Islet of Langerhans (tissue), 1 donor: ENCODE results near the gene ISYNA1.
"Not testable (repeated sequence)": the region's sequence is repeated elsewhere in the genome, so short reads cannot be mapped to it uniquely, and the experiment has no call there.

Source experiments
- FAIRE-seq: peaks from one replicate; lab custom pipeline; 2011; peaks lifted over from hg19 to GRCh38; lab: Jason Lieb, UNC

The ISYNA1 gene

GRCh38 chr19:18419195-18419698 is 18.7 kb downstream of the ISYNA1 start, which contains the start of gene SSBP4:
SSBP4 (plus strand) TSS chr19:18419398; CDS start chr19:18419649, 251 bp downstream.
- FAIRE-seq: no peak

DNA sequence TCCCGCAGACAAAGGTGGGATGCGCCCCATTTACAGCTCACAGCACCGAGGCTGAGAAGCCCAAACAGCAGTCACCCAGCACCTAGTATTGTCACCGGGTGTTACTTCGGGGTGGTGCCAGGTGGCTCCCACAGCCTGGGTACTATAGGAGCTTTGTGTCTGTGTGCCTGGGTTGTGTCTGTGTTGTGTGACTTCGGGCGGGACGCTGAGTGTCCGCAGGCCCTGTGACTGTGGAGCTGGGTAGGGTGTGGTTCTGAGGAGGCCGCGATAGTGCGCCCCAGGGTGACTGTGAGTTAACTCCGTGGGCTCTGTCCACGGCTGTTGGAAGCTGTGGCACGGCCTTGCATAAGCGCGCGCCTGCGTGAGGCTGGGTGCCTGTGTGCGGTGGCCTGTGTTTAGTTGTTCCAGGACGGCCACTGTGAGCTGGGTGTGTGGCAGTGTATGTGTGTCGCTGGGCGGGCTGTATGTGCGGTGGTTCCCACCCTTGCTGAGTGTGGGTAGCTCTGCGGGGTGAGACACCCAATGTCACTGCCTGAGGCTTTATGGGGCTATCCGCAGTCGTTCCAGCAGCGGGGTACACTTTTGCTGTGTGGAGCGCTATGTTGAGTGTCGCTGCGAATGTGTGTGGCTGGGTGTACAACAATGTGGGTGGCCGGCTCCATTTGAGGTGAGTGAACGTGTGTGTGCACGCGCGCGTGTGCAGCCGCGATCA is 19.3 kb downstream of the ISYNA1 start:
- no peak for FAIRE-seq

GRCh38 chr19:18418029-18418482 is 19.9 kb downstream of the ISYNA1 start:
- FAIRE-seq: no peak

DNA sequence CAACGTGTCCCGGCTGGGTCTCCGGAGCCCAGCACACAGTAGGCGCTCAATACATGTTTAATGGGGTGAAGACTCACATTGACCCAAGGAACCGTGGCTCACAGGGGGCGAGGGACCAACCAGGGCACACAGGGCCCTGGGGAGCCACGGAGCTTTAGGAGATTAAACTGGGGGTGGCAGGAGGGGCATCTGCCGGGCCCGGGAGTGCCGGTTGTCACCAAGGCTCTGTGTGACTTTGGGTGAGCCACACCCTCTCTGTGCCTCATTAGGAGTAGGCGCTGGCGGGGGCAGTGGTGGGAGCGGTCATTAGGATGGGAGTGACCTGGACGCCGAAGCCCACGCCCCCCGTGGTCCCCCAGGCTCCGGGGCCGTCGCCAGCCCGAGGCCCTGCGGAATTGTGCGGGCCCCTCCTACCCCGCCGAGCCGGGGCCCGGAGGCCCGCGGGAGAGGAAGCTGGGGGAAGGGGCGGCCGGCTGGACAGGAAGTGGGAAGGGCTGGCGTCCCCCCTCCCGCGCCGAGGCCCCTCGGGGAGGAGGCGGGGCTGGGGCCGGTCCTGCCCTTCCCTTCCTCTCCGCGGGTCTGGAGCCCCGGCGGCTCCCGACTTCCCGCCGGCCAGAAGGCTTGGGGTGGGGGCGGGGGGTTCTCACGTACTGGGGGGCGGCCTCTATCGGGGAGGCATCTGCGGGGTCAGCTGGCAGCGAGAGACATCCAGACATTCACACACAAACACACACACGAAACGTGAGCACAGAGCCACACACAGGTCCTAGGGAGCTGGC is 20.5 kb downstream of the ISYNA1 start:
- FAIRE-seq: no peak

DNA sequence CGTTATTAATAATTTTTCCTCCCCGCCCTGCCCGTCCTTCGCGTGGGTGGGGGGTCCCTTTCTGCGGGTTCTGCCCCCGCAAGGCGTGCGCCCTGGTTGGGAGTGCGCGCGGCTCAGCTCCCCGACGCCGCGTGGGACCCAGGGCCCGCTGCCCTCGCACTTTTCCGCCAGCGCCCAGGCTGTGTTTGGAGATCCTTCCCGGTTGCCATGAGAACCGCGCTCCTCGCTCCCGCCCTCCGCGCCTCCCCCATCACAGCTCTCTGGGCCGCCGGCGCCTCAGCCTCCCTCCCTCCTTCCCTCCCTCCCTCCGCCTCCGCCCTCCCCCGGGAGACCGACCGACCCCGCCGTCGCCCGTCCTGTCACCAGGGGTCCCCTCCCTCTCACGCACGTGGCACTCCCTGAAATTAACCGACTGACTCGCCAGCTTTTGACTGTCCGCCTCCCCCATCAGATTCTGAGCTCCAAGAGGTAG is 21.1 kb downstream of the ISYNA1 start:
- FAIRE-seq: no peak

DNA sequence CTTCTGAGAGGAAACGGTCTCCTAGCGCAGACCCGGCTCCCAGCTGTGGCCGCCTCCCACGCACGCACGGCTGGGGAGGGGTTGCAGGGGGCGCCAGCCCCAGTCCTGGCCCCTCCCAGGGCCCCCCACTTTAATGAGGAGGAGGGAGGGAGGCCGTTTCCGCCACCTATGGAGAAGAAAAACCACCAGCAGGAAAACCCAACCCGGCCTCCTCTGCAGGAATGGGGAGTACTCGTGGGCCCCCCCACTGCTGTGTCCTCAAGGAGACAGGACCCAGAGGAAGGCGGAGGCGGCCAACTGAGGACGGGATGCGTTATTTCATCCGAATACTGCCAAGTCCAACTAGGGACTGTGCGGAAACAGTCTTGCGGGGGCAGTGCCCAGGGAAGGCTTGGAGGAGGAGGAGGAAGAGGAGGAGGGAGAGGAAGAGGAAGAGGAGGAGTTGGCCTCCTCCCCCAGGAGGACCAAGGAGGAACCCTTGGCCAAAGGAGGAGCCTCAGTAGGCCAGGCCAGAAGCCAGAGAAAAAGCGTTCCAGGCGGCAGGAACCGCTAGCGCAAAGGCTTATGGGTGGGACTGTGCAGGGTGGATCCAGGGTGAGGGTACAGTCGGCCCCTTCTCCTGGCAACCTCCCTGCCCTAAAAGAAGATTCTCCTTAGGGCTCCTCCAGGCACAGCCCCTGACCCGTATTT is 22.6 kb downstream of the ISYNA1 start:
- no peak for FAIRE-seq

DNA sequence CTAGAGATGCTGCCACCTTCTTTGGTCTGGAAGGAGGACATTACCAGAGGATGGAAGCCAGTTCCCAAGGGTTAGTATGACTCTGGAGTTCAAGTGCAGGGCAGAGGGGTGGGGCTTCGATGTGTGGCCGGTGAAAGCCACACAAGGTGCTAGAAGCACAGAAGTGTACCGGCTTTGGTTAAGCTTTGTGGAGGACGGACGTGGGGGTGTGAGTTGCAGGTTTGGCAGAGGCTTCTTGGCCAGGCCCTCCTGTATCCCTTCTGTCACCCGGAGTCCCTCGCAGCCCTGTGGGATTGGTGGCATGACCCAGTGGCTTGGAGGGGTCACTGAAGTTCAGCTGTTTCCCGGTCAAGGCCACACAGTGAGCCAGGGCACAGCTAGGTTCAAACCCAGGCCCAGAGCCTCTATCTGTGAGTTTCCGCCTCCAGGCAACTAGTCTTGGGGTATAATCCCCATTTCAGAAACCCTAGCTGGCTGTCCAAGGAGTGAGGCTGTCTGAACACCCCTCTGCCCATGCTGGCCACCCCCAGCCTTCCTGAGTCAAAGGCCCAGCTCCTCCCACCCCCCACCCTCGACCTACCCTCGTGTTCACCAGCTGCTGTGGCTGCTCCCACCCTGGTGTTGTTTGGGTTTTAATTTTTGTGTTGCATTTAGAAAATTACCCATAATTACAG is 23.3 kb downstream of the ISYNA1 start:
- FAIRE-seq: no peak

GRCh38 chr19:18412610-18413239 is 25.2 kb downstream of the ISYNA1 start:
- no peak for FAIRE-seq

DNA sequence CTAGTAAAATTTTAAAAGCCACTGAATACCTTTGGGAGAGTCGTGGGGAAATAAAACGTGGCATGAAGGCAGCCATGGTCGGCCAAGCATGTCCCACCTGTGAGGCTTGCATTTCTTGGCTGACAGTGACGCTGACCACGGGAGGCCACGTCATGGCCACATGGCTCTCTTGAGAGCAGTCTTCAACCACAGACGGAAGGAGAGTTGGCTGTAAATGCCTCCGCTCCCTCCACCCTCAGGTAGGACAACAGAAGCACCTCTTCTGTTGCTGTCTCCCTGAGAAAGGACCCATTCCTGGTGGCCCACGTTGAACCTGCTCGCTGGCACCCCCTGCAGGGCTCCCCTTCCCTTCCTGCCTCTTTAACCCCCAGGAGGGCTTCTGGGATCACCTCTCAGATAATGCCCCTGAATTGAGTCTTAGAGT is 29.9 kb downstream of the ISYNA1 start:
- no peak for FAIRE-seq

DNA sequence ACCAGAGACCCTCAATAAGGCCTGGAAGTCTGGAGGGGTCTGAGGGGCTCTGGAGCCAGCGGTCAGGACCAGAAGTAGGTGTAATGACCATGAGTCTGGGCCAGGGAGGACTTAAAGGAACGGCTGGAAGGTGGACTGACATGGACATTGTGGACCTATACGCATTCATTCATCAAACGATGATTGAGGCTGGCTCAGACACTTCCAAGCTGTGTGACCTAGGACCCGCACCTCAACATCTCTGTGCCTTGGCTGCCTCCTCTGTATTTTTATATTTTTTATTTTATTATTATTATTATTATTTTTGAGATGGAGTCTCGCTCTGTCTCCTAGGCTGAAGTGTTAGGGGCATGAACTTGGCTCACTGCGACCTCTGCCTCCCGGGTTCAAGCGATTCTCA is 31.2 kb downstream of the ISYNA1 start:
- FAIRE-seq: no peak

- not testable (repeated sequence) for FAIRE-seq
Observed at GRCh38 chr19:18405754-18406153, 32.2 kb downstream of the ISYNA1 start.

- FAIRE-seq: not testable (repeated sequence)
Observed at GRCh38 chr19:18402455-18403248, 35.3 kb downstream of the ISYNA1 start.

GRCh38 chr19:18401580-18402112 is 36.3 kb downstream of the ISYNA1 start:
- FAIRE-seq: no peak

GRCh38 chr19:18399008-18399407 is 38.9 kb downstream of the ISYNA1 start:
- no peak for FAIRE-seq

GRCh38 chr19:18397242-18398202 is 40.4 kb downstream of the ISYNA1 start, which contains the start of gene LRRC25:
LRRC25 (minus strand) TSS chr19:18397622; CDS start chr19:18396963, 659 bp downstream.
- FAIRE-seq: no peak

GRCh38 chr19:18396471-18397241 is 41.3 kb downstream of the ISYNA1 start:
- no peak for FAIRE-seq

DNA sequence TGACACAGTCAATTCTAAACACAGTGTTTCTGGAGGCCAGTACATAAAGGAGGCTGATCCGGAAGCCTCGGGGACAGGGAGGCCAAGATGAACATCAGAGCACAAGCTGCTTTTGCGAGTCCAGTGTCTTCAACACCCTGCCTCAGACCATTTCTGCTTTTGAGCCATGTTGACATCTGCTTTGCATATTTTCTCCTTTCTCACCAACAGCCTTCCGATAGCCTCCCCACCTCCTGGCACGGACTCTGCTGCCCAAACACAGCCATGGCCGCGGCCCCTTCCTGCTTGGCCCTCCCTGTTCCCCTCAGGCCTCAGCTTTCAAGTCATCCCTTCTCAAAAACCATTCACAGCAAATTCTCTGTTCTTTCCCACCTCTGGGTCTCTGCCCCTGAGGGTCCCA is 44.1 kb downstream of the ISYNA1 start:
- no peak for FAIRE-seq

DNA sequence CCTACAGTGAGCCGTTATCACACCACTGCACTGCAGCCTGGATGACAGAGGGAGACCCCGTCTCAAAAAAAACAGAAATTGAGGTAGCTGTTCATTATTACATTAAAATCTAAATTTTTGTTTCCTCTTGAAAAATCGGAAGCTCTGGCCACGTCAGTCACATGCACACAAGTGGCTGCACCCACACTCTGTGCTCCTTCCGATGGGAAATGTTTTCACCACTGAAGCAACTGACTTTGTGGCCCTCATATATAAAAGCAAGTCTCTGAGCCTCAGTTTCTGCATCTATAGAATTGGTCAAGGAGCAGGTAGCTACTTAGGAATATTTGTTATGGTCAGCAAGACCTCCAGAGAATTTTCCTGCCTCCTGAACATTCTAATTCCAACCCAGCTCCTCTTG is 45.0 kb downstream of the ISYNA1 start:
- no peak for FAIRE-seq
